SK-N-SH treated with all-trans-retinoic acid at 6 μM for 48 hours (cell line): Measurements from ENCODE around the gene BEX1.
"Not testable (repeated sequence)": the region's sequence is repeated elsewhere in the genome, so short reads cannot be mapped to it uniquely, and the experiment has no call there.

Experiments
- ARNTL ChIP-seq: fragments of 450-650 bp; formaldehyde crosslinking; IDR thresholded peaks from 2 replicates; pipeline ENCODE4 v1.5.0; 2020; ENCODE audit warnings: low read depth, mild to moderate bottlenecking, moderate library complexity, borderline replicate concordance
- BACH2 ChIP-seq: fragments of 250-450 bp; sonication (Bioruptor Pico); IDR thresholded peaks from 2 replicates; pipeline ENCODE4 v1.9.0; 2021; ENCODE audit warnings: mild to moderate bottlenecking, borderline replicate concordance
- CSDC2 ChIP-seq: fragments of 250-450 bp; sonication (Bioruptor Pico); IDR thresholded peaks from 2 replicates; pipeline ENCODE4 v1.5.0; 2020; ENCODE audit warnings: mild to moderate bottlenecking, moderate library complexity
- CSRNP3 ChIP-seq: fragments of 250-450 bp; sonication (Bioruptor Pico); IDR thresholded peaks from 2 replicates; pipeline ENCODE4 v1.5.1; 2021; ENCODE audit warnings: mild to moderate bottlenecking, moderate library complexity
- GLIS3 ChIP-seq: fragments of 250-450 bp; sonication (Bioruptor Pico); IDR thresholded peaks from 2 replicates; pipeline ENCODE4 v1.5.0; 2020; ENCODE audit warnings: mild to moderate bottlenecking, moderate library complexity
- PPARA ChIP-seq: fragments of 250-450 bp; sonication (Bioruptor Pico); IDR thresholded peaks from 2 replicates; pipeline ENCODE4 v1.5.0; 2020; ENCODE audit warnings: mild to moderate bottlenecking, borderline replicate concordance
- RARB ChIP-seq: fragments of 250-450 bp; sonication (Bioruptor Pico); IDR thresholded peaks from 2 replicates; pipeline ENCODE4 v1.8.0; 2021; ENCODE audit warnings: mild to moderate bottlenecking, moderate library complexity
- SNAI2 ChIP-seq: fragments of 250-450 bp; sonication (Bioruptor Pico); IDR thresholded peaks from 2 replicates; pipeline ENCODE4 v1.5.0; 2020; ENCODE audit warnings: mild to moderate bottlenecking, moderate library complexity
- TCF4 ChIP-seq: fragments of 250-450 bp; sonication (Bioruptor Pico); IDR thresholded peaks from 2 replicates; pipeline ENCODE4 v1.8.0; 2021; ENCODE audit warnings: mild to moderate bottlenecking, moderate library complexity, borderline replicate concordance
- TF ChIP-seq, protein P1 (sequence below): fragments of 250-450 bp; sonication (Bioruptor Pico); IDR thresholded peaks from 2 replicates; pipeline ENCODE4 v1.8.0; 2020; ENCODE audit warnings: mild to moderate bottlenecking, moderate library complexity, borderline replicate concordance
- TF ChIP-seq, protein P2 (sequence below): fragments of 250-450 bp; sonication (Bioruptor Pico); IDR thresholded peaks from 2 replicates; pipeline ENCODE4 v1.8.0; 2021; ENCODE audit warnings: low read depth, mild to moderate bottlenecking, moderate library complexity, borderline replicate concordance
- TF ChIP-seq, protein P3 (sequence below): fragments of 250-450 bp; sonication (Bioruptor Pico); IDR thresholded peaks from 2 replicates; pipeline ENCODE4 v1.5.1; 2020; ENCODE audit warnings: low read depth, mild to moderate bottlenecking, moderate library complexity

DNA sequence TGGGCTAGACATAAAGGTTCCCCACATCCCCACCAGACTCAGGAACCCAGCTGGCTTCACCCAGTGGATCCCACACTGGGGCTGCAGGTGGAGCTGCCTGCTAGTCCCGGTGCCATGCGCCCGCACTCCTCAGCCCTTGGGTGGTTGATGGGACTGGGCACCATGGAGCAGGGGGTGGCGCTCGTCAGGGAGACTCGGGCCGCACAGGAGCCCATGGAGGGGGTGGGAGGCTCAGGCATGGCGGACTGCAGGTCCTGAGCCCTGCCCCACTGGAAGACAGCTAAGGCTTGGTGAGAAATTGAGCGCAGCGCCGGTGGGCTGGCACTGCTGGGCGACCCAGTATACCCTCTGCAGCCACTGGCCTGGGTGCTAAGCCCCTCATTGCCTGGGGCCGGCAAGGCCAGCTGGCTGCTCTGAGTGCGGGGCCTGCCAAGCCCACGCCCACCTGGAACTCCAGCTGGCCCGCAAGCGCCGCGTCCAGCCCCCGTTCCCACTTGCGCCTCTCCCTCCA is 43.3 kb upstream of the BEX1 start:
- TF ChIP-seq BACH2 (CRISPR knock-in tag); ARNTL (CRISPR knock-in tag); CSRNP3 (CRISPR knock-in tag); TCF4 (CRISPR knock-in tag); RARB (CRISPR knock-in tag); SNAI2; GLIS3; CSDC2; PPARA: not testable (repeated sequence)
- TF ChIP-seq, protein P1, sequence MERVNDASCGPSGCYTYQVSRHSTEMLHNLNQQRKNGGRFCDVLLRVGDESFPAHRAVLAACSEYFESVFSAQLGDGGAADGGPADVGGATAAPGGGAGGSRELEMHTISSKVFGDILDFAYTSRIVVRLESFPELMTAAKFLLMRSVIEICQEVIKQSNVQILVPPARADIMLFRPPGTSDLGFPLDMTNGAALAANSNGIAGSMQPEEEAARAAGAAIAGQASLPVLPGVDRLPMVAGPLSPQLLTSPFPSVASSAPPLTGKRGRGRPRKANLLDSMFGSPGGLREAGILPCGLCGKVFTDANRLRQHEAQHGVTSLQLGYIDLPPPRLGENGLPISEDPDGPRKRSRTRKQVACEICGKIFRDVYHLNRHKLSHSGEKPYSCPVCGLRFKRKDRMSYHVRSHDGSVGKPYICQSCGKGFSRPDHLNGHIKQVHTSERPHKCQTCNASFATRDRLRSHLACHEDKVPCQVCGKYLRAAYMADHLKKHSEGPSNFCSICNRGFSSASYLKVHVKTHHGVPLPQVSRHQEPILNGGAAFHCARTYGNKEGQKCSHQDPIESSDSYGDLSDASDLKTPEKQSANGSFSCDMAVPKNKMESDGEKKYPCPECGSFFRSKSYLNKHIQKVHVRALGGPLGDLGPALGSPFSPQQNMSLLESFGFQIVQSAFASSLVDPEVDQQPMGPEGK (CRISPR knock-in tag), result not testable (repeated sequence)
- TF ChIP-seq, protein P2, sequence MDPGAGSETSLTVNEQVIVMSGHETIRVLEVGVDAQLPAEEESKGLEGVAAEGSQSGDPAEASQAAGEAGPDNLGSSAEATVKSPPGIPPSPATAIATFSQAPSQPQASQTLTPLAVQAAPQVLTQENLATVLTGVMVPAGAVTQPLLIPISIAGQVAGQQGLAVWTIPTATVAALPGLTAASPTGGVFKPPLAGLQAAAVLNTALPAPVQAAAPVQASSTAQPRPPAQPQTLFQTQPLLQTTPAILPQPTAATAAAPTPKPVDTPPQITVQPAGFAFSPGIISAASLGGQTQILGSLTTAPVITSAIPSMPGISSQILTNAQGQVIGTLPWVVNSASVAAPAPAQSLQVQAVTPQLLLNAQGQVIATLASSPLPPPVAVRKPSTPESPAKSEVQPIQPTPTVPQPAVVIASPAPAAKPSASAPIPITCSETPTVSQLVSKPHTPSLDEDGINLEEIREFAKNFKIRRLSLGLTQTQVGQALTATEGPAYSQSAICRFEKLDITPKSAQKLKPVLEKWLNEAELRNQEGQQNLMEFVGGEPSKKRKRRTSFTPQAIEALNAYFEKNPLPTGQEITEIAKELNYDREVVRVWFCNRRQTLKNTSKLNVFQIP (CRISPR knock-in tag), result not testable (repeated sequence)
- TF ChIP-seq, protein P3, sequence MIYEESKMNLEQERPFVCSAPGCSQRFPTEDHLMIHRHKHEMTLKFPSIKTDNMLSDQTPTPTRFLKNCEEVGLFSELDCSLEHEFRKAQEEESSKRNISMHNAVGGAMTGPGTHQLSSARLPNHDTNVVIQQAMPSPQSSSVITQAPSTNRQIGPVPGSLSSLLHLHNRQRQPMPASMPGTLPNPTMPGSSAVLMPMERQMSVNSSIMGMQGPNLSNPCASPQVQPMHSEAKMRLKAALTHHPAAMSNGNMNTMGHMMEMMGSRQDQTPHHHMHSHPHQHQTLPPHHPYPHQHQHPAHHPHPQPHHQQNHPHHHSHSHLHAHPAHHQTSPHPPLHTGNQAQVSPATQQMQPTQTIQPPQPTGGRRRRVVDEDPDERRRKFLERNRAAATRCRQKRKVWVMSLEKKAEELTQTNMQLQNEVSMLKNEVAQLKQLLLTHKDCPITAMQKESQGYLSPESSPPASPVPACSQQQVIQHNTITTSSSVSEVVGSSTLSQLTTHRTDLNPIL (CRISPR knock-in tag), result not testable (repeated sequence)
